ENCODE measurements around the gene PRAF2.

Gene PRAF2

GRCh38 chrX:49101629-49101984 lies 27.8 kb upstream of the PRAF2 start:
- DNase-seq (ENCODE audit: low read depth in 2 of 2): no peak
- no peak for TF ChIP-seq CTCF (IDR thresholded peaks at IDR 0.05; ENCODE audit: low read depth, low read length)
- H3K4me3 ChIP-seq (replicated peaks in 1 of 2; ENCODE audit: low read depth in 2 of 2, low read length in 2 of 2): peak overlapping the region; percentile 57 to 75

GRCh38 chrX:49100704-49101628 lies 27.2 kb upstream of the PRAF2 start:
- no peak for TF ChIP-seq CTCF (IDR thresholded peaks at IDR 0.05; ENCODE audit: low read depth, low read length)
- DNase-seq (ENCODE audit: low read depth in 2 of 2): peak; percentile 93 to 94
- peak overlapping the region; percentile 57 to 75 for H3K4me3 ChIP-seq (replicated peaks in 1 of 2; ENCODE audit: low read depth in 2 of 2, low read length in 2 of 2)

GRCh38 chrX:49096419-49096818 lies 22.6 kb upstream of the PRAF2 start:
- no peak for DNase-seq (ENCODE audit: low read depth in 2 of 2)
- TF ChIP-seq CTCF (IDR thresholded peaks at IDR 0.05; ENCODE audit: low read depth, low read length): no peak
- no peak overlapping the region for H3K4me3 ChIP-seq (replicated peaks in 1 of 2; ENCODE audit: low read depth in 2 of 2, low read length in 2 of 2)

GRCh38 chrX:49089553-49089952 lies 15.8 kb upstream of the PRAF2 start:
- no peak overlapping the region for H3K4me3 ChIP-seq (replicated peaks in 1 of 2; ENCODE audit: low read depth in 2 of 2, low read length in 2 of 2)
- no peak for DNase-seq (ENCODE audit: low read depth in 2 of 2)
- TF ChIP-seq CTCF (IDR thresholded peaks at IDR 0.05; ENCODE audit: low read depth, low read length): no peak

- TF ChIP-seq CTCF (IDR thresholded peaks at IDR 0.05; ENCODE audit: low read depth, low read length): no peak
- no peak overlapping the region for H3K4me3 ChIP-seq (replicated peaks in 1 of 2; ENCODE audit: low read depth in 2 of 2, low read length in 2 of 2)
- DNase-seq (ENCODE audit: low read depth in 2 of 2): no peak
These were observed 8.6 kb upstream of the PRAF2 start for GRCh38 chrX:49082271-49082871.

- no peak for TF ChIP-seq CTCF (IDR thresholded peaks at IDR 0.05; ENCODE audit: low read depth, low read length)
- DNase-seq (ENCODE audit: low read depth in 2 of 2): peak; percentile 69 to 75
- H3K4me3 ChIP-seq (replicated peaks in 1 of 2; ENCODE audit: low read depth in 2 of 2, low read length in 2 of 2): peak within 1 kb of the TSS; percentile 61 to 66
These were observed 6.0 kb upstream of the PRAF2 start, which contains the start of gene WDR45 for GRCh38 chrX:49079489-49080428. Gene WDR45, minus strand, starts transcription at chrX:49079887. Its CDS starts 1,792 bp downstream, at chrX:49078095.
